ENCODE data around the gene IBA57.

Gene IBA57

DNA sequence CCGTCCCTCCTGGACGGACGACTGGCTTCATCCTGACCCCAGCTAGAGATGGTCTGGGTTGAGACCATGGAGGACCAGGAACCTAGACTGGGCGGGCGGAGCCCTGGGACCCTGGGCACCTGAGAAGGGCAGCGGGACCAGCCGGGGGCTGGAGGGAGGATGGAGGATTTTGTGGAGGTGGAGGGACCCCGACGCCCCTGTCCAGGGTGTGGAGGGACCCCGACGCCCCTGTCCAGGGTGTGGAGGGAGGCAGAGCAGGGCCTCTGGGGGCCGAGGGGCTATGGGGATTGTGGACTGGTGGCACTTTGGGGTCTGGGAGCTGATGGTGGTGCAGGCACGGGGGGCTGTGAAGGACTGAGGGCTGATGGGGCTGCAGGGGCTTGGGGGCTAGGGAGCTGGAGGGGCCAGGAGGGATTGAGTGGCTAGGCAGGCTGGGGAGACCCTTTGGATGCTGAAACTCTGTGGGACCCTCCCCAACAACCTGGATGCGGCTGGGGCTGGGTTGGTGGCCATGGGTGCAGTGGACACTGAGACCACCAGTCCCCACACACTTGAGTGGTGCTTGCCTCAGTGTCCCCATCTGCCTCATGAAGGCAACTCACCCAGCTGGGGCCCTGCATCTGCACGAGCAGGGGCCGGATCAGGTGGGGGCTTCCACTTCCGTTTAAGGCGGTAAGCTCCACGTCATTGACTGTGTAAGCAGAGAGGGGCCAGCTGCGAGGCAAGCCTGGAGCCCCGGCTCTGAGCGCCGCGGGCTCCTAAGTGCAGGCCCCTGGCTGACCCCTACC lies 8.5 kb upstream of the IBA57 start:
- DNase-seq: peak; percentile 38
- ATAC-seq: peak; percentile 19

- ATAC-seq (no peak), DNase-seq (no peak)
Measured at GRCh38 chr1:228157729-228158126, 7.9 kb upstream of the IBA57 start.

GRCh38 chr1:228158151-228159007 lies 7.2 kb upstream of the IBA57 start:
- DNase-seq: no peak
- ATAC-seq: no peak

GRCh38 chr1:228159008-228159665 lies 6.5 kb upstream of the IBA57 start:
- no peak for DNase-seq
- no peak for ATAC-seq

GRCh38 chr1:228160201-228160761 lies 5.3 kb upstream of the IBA57 start:
- no peak for ATAC-seq
- no peak for DNase-seq

GRCh38 chr1:228161362-228161761 lies 4.2 kb upstream of the IBA57 start:
- ATAC-seq (no peak), DNase-seq (no peak)

GRCh38 chr1:228161866-228162265 lies 3.7 kb upstream of the IBA57 start:
- no peak for ATAC-seq
- no peak for DNase-seq

GRCh38 chr1:228162286-228163006 lies 3.2 kb upstream of the IBA57 start:
- DNase-seq: no peak
- no peak for ATAC-seq

GRCh38 chr1:228163007-228163753 lies 2.4 kb upstream of the IBA57 start:
- DNase-seq (no peak), ATAC-seq (no peak)

DNA sequence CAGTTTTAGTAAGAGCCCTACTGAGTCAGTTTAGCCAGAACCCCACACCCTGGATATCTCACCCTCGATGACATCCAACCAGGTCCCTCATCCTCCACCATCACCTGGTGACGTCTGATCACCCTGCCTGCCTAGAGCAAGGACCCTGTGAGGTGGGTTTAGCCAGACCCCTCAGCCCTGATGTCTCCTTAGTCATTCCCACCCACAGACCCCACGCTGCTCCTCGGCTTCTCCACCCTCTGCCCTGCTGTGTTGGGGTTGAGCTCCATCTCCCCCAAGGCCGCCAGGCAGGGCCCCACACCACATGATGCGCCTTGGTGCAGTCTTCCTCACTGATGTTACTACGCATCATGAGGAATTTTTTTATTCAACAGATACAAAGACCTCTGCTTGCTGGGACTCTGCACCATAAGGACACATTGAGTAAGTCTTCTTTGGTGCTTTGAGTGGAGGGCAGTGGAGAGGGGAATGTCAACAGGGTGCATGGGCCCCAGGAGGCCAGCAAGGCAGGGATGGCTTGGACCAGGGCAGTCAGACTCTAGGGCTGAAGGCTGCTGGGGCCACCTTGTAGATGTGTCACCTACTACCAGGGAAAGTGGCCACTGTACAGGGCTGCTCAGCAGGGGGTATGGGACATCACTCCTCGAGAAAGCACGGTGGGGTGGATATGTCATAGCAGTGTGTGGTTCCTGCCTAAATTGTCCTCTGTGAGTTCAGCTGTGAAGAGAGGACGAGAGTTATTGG lies 1.7 kb upstream of the IBA57 start:
- DNase-seq (no peak), ATAC-seq (no peak)

GRCh38 chr1:228164561-228165371 lies 838 bp upstream of the IBA57 start:
- no peak for ATAC-seq
- DNase-seq: no peak

DNA sequence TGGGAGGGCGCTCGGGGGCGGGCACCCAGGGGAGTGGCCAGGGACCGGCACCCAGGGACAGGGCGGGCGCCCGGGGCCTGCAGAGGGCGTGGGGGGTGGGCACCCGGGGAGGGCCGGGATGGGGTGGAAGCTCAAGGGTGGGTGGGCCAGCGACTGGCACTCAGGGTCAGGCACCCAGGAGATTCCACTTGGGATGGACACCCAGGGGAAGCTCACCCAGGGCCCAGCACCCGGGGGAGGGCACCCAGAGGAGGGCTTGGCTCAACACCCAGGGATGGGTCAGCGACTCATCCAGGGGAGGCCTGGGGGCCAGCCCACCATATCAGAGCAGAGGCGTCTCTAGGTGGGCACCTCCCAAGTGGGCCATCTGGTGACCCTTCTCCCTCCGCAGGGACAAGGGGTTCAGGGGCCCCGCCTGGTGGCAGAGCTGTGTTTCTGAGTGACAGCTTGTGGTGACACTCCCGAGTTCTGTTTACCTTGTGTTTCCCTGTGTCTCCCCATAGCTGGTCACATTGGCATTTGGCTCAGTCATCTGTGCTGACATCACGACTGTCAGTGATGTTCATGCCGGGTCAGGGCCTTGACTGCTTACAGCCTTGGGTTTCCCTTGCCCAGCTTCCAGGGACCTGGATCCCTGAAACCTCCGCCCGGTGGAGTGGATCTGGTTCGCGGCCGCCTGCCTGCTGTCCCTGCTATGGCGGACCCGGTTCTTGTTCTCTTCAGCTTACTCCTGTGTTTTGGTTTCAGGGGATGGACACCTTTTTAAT lies 749 bp downstream of the IBA57 start:
- ATAC-seq: peak; percentile 3
- DNase-seq: peak; percentile 67

GRCh38 chr1:228168563-228169270 lies 3.1 kb downstream of the IBA57 start:
- ATAC-seq: no peak
- DNase-seq: no peak

DNA sequence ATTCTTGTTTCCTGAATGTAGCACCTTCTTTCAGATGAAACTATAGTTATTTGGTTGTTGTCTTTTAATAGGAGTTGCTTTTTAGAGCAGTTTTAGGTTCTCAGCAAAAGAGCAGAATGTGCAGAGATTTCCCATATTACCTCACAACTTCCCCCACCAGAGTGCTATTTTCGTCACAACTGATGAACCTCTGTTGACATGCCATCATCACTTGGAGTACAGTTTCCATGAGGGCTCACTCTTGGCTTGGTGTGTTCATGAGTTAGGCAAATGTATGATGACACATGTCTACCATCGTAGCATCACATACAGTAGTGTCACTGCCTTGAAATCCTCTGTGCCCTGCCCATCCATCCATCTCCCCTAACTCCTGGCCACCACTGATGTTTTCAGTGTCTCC lies 3.7 kb downstream of the IBA57 start:
- no peak for DNase-seq
- ATAC-seq: no peak

- no peak for DNase-seq
- ATAC-seq: no peak
Measured at GRCh38 chr1:228170666-228171065, 5.1 kb downstream of the IBA57 start.

DNA sequence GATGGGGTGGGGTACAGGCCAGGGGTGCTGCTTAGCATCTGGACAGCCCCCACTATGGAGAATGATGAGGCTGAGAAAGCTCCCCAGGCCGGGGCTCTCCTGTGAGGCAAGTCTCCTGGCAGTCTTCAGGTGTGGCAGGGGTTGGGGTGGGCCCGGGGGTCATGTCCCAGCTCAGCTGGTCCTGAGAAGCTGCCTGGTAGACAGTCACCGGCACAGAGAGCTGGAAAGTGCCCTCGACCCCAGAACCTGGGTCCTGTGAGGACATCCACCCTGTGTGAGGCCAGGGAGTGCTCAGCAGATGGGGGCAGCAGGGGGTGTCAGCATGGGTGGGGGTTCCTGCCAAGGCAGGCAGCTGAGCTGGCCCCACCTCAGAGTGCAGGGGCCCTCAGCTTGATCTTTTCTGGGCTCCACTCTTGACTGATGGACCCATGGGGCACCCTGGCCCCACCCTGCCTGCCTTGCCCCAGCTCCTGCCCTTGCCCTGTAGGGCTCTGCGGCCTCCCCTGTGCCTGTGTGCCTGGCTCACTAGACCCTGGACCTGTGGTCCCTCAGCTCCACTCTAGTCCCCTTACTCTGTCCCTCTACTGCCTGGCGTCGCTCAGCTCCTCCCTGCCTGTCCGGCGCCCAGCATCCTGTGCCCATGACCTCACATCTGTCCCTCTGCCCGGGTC lies 5.8 kb downstream of the IBA57 start:
- no peak for DNase-seq
- ATAC-seq: no peak

Data from stimulated activated naive CD8-positive, alpha-beta T cell treated with anti-CD3 and anti-CD28 coated beads, Interleukin-15, Interleukin-2, amounts not matched to agents 100 U/mL and 50 U/mL, for 24 hours (primary cell).